WTC11 (cell line): ENCODE measurements around the gene POLK. TPM values are rescaled to one million over a fixed set of nuclear protein-coding genes. Genes with fewer than 3 reads are reported as not detected.

Experiments
- ATAC-seq: fragments of 200-7000 bp; cut with Tn5 transposase; 2 replicates; pipeline ENCODE4 v1.10.0; 2021; ENCODE audit warnings: mild to moderate bottlenecking, moderate library complexity
- CTCF ChIA-PET: fragments of 300-600 bp; sonication (Branson Sonifier 250); formaldehyde crosslinking; loops from one replicate; lab custom pipeline; 2021; ENCODE audit warnings: antibody characterized with exemption; lab: Charles Lee
- POLR2A ChIA-PET: fragments of 350-600 bp; sonication (Branson Sonifier 250); formaldehyde crosslinking; loops from one replicate; lab custom pipeline; 2021; ENCODE audit warnings: antibody characterized with exemption; lab: Charles Lee
- DNase-seq: peaks from one replicate; pipeline ENCODE4 v3.0.0; 2021; ENCODE audit warnings: low spot score
- H3K27ac Mint-ChIP-seq: 2 replicates; pipeline ENCODE4 v1.8.0; 2021; ENCODE audit warnings: mixed read lengths
- H3K27me3 Mint-ChIP-seq: 2 replicates; pipeline ENCODE4 v1.8.0; 2021; ENCODE audit warnings: low read depth, mild to moderate bottlenecking, moderate library complexity, mixed read lengths
- H3K36me3 Mint-ChIP-seq: 2 replicates; pipeline ENCODE4 v1.8.0; 2021; ENCODE audit warnings: mixed read lengths
- H3K4me1 Mint-ChIP-seq: 2 replicates; pipeline ENCODE4 v1.8.0; 2022; ENCODE audit warnings: mixed read lengths
- H3K4me3 Mint-ChIP-seq: 2 replicates; pipeline ENCODE4 v1.8.0; 2021; ENCODE audit warnings: mild to moderate bottlenecking, moderate library complexity, mixed read lengths
- H3K9me3 Mint-ChIP-seq: 2 replicates; pipeline ENCODE4 v1.8.0; 2021; ENCODE audit warnings: mixed read lengths
- ATF1 ChIP-seq: sonication (generic); formaldehyde crosslinking; IDR thresholded peaks from 2 replicates; pipeline ENCODE4 v1.8.1; 2023; ENCODE audit warnings: mild to moderate bottlenecking, moderate library complexity, missing genetic modification reagents
- E2F1 ChIP-seq: sonication (generic); formaldehyde crosslinking; IDR thresholded peaks from 2 replicates; pipeline ENCODE4 v1.8.0; 2022; ENCODE audit warnings: mild to moderate bottlenecking, missing genetic modification reagents
- FOXJ3 ChIP-seq: sonication (generic); formaldehyde crosslinking; IDR thresholded peaks from 2 replicates; pipeline ENCODE4 v1.9.0; 2021; ENCODE audit warnings: missing genetic modification reagents, mild to moderate bottlenecking, borderline replicate concordance
- GABPB1 ChIP-seq: sonication (generic); formaldehyde crosslinking; IDR thresholded peaks from 2 replicates; pipeline ENCODE4 v1.8.1; 2023; ENCODE audit warnings: mild to moderate bottlenecking, missing genetic modification reagents
- NR2C2 ChIP-seq: sonication (generic); formaldehyde crosslinking; IDR thresholded peaks from 2 replicates; pipeline ENCODE4 v1.8.0; 2022; ENCODE audit warnings: mild to moderate bottlenecking, missing genetic modification reagents
- PRRX2 ChIP-seq: fragments of 250-450 bp; sonication (Bioruptor Pico); IDR thresholded peaks from 2 replicates; pipeline ENCODE4 v1.8.0; 2021; ENCODE audit warnings: mild to moderate bottlenecking
- TCF7 ChIP-seq: sonication (generic); formaldehyde crosslinking; IDR thresholded peaks from 2 replicates; pipeline ENCODE4 v1.8.0; 2022; ENCODE audit warnings: mild to moderate bottlenecking, low read depth, missing genetic modification reagents, moderate library complexity
- total RNA-seq: library from RNA; stranded (reverse); gene quantifications from 3 replicates; pipeline ENCODE4 v1.2.3, GENCODE V29; 2021
- TF ChIP-seq, protein P1 (sequence below): fragments of 250-450 bp; sonication (Bioruptor Pico); IDR thresholded peaks from 2 replicates; pipeline ENCODE4 v1.8.0; 2021; ENCODE audit warnings: mild to moderate bottlenecking
- TF ChIP-seq, protein P2 (sequence below): sonication (generic); formaldehyde crosslinking; IDR thresholded peaks from 2 replicates; pipeline ENCODE4 v1.8.0; 2022; ENCODE audit warnings: mild to moderate bottlenecking, missing genetic modification reagents
- TF ChIP-seq, protein P3 (sequence below): sonication (generic); formaldehyde crosslinking; IDR thresholded peaks from 2 replicates; pipeline ENCODE4 v1.8.1; 2022; ENCODE audit warnings: mild to moderate bottlenecking, missing genetic modification reagents, moderate library complexity, borderline replicate concordance
- TF ChIP-seq, protein P4 (sequence below): sonication (generic); formaldehyde crosslinking; IDR thresholded peaks from 2 replicates; pipeline ENCODE4 v1.8.0; 2023; ENCODE audit warnings: mild to moderate bottlenecking, missing genetic modification reagents
- TF ChIP-seq, protein P5 (sequence below): fragments of 200-600 bp; IDR thresholded peaks from 2 replicates; pipeline ENCODE4 v1.8.0; 2022; ENCODE audit warnings: antibody characterized with exemption
- TF ChIP-seq, protein P6 (sequence below): sonication (generic); formaldehyde crosslinking; IDR thresholded peaks from 2 replicates; pipeline ENCODE4 v1.8.1; 2022; ENCODE audit warnings: mild to moderate bottlenecking, moderate library complexity, missing genetic modification reagents
- TF ChIP-seq, protein P7 (sequence below): sonication (generic); formaldehyde crosslinking; IDR thresholded peaks from 2 replicates; pipeline ENCODE4 v1.8.1; 2023; ENCODE audit warnings: mild to moderate bottlenecking, missing genetic modification reagents, moderate library complexity

The POLK gene
- total RNA-seq, 1 experiment from 2014 or later, result 7.1 TPM

DNA sequence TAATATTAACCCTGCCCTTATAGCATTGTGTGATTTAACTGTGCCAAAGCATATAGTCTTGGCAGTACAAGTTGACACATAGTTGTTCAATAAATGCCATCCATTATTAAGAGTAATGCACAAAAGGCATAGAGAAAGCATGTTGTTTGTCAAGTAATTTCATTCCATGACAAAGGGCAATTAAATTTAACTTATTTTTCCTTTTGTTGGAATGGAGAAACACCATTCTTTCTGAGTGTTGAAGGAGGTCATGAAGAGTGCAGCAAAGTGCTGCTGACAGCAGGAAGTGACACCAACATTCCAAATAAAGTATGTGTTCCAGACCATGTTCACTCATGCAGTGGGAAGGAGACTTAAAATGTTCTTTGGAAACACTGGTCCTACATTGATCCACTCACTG lies 128.7 kb downstream of the POLK start:
- TF ChIP-seq ATF1, result no peak
- no peak for TF ChIP-seq FOXJ3 (CRISPR knock-in tag)
- TF ChIP-seq, protein P1, sequence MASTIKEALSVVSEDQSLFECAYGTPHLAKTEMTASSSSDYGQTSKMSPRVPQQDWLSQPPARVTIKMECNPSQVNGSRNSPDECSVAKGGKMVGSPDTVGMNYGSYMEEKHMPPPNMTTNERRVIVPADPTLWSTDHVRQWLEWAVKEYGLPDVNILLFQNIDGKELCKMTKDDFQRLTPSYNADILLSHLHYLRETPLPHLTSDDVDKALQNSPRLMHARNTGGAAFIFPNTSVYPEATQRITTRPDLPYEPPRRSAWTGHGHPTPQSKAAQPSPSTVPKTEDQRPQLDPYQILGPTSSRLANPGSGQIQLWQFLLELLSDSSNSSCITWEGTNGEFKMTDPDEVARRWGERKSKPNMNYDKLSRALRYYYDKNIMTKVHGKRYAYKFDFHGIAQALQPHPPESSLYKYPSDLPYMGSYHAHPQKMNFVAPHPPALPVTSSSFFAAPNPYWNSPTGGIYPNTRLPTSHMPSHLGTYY, result no peak
- H3K4me3 Mint-ChIP-seq, result no peak overlapping the region
- DNase-seq (no peak), ATAC-seq (no peak)
- ChIA-PET CTCF (no interaction called here), POLR2A (no interaction called here)
- no peaks in the 10 kb centered on the region for H3K4me1 Mint-ChIP-seq
- H3K36me3 Mint-ChIP-seq, result no peaks in the 10 kb centered on the region
- peaks cover 3% of the 10 kb centered on the region; the same call in 1 of the 2 replicates for H3K9me3 Mint-ChIP-seq
- H3K27me3 Mint-ChIP-seq, result no peaks in the 10 kb centered on the region; the same call in 1 of the 2 replicates
- no peak overlapping the region for H3K27ac Mint-ChIP-seq

DNA sequence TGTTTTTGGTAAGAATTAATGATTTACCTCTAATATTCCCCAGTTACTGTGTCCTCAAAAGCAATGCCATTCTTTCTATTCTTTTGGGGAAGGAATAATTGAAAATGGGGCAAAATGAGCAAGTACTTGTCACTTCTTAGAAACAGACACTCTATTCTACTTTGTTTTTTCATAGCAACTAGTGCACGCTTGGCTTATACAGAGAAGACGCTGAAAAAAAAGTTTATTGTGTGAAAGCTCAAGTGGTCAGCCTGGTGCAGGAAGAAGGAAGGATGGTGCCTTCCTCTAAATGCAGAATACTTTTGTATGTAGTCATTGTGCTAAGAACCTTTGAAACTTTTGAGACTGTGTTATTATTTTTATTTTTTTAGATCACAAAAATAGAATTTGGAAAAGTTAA lies 129.1 kb downstream of the POLK start:
- H3K4me1 Mint-ChIP-seq, result no peaks in the 10 kb centered on the region
- CTCF ChIA-PET, result no interaction called here
- DNase-seq, result no peak
- POLR2A ChIA-PET, result no interaction called here
- H3K27ac Mint-ChIP-seq, result no peak overlapping the region
- no peaks in the 10 kb centered on the region for H3K36me3 Mint-ChIP-seq
- no peaks in the 10 kb centered on the region; the same call in 1 of the 2 replicates for H3K27me3 Mint-ChIP-seq
- TF ChIP-seq, protein P2, sequence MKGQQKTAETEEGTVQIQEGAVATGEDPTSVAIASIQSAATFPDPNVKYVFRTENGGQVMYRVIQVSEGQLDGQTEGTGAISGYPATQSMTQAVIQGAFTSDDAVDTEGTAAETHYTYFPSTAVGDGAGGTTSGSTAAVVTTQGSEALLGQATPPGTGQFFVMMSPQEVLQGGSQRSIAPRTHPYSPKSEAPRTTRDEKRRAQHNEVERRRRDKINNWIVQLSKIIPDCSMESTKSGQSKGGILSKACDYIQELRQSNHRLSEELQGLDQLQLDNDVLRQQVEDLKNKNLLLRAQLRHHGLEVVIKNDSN (CRISPR knock-in tag), result no peak
- no peak for TF ChIP-seq PRRX2 (CRISPR knock-in tag)
- H3K4me3 Mint-ChIP-seq, result no peak overlapping the region
- peaks cover 3% of the 10 kb centered on the region; the same call in 1 of the 2 replicates for H3K9me3 Mint-ChIP-seq
- no peak for ATAC-seq

DNA sequence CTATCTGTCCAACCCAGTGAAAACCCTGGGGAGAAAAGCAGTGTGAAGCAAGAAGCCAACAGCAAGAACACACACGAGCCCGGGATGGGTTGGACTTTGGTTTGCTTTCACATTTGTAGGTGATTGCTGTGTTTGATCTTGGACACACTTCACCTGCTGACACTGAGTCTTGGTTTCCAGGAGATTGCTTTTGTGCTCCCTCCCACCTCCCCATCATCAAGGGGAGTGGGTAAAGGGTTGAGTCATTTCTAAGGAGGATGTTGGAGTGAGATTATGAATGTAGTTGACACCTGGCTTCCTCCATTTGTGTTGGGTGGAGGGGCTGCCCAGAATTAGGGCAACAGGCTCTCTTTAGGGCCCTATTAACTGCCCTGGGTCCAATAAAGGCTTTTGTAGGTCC lies 137.0 kb downstream of the POLK start:
- ChIA-PET POLR2A (no interaction called here), CTCF (no interaction called here)
- no peak overlapping the region for H3K4me3 Mint-ChIP-seq
- no peaks in the 10 kb centered on the region; the same call in 1 of the 2 replicates for H3K27me3 Mint-ChIP-seq
- peaks cover 3% of the 10 kb centered on the region for H3K36me3 Mint-ChIP-seq
- ATAC-seq (no peak), DNase-seq (no peak)
- H3K9me3 Mint-ChIP-seq, result peaks cover 6% of the 10 kb centered on the region
- no peak overlapping the region for H3K27ac Mint-ChIP-seq
- no peak for TF ChIP-seq TCF7
- TF ChIP-seq, protein P3, sequence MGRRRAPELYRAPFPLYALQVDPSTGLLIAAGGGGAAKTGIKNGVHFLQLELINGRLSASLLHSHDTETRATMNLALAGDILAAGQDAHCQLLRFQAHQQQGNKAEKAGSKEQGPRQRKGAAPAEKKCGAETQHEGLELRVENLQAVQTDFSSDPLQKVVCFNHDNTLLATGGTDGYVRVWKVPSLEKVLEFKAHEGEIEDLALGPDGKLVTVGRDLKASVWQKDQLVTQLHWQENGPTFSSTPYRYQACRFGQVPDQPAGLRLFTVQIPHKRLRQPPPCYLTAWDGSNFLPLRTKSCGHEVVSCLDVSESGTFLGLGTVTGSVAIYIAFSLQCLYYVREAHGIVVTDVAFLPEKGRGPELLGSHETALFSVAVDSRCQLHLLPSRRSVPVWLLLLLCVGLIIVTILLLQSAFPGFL, result no peak
- no peak for TF ChIP-seq ATF1
- TF ChIP-seq, protein P4, sequence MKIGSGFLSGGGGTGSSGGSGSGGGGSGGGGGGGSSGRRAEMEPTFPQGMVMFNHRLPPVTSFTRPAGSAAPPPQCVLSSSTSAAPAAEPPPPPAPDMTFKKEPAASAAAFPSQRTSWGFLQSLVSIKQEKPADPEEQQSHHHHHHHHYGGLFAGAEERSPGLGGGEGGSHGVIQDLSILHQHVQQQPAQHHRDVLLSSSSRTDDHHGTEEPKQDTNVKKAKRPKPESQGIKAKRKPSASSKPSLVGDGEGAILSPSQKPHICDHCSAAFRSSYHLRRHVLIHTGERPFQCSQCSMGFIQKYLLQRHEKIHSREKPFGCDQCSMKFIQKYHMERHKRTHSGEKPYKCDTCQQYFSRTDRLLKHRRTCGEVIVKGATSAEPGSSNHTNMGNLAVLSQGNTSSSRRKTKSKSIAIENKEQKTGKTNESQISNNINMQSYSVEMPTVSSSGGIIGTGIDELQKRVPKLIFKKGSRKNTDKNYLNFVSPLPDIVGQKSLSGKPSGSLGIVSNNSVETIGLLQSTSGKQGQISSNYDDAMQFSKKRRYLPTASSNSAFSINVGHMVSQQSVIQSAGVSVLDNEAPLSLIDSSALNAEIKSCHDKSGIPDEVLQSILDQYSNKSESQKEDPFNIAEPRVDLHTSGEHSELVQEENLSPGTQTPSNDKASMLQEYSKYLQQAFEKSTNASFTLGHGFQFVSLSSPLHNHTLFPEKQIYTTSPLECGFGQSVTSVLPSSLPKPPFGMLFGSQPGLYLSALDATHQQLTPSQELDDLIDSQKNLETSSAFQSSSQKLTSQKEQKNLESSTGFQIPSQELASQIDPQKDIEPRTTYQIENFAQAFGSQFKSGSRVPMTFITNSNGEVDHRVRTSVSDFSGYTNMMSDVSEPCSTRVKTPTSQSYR (CRISPR knock-in tag), result no peak
- TF ChIP-seq, protein P5, sequence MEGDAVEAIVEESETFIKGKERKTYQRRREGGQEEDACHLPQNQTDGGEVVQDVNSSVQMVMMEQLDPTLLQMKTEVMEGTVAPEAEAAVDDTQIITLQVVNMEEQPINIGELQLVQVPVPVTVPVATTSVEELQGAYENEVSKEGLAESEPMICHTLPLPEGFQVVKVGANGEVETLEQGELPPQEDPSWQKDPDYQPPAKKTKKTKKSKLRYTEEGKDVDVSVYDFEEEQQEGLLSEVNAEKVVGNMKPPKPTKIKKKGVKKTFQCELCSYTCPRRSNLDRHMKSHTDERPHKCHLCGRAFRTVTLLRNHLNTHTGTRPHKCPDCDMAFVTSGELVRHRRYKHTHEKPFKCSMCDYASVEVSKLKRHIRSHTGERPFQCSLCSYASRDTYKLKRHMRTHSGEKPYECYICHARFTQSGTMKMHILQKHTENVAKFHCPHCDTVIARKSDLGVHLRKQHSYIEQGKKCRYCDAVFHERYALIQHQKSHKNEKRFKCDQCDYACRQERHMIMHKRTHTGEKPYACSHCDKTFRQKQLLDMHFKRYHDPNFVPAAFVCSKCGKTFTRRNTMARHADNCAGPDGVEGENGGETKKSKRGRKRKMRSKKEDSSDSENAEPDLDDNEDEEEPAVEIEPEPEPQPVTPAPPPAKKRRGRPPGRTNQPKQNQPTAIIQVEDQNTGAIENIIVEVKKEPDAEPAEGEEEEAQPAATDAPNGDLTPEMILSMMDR, result no peak
- TF ChIP-seq, protein P6, sequence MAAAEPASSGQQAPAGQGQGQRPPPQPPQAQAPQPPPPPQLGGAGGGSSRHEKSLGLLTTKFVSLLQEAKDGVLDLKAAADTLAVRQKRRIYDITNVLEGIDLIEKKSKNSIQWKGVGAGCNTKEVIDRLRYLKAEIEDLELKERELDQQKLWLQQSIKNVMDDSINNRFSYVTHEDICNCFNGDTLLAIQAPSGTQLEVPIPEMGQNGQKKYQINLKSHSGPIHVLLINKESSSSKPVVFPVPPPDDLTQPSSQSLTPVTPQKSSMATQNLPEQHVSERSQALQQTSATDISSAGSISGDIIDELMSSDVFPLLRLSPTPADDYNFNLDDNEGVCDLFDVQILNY (CRISPR knock-in tag), result no peak
- TF ChIP-seq FOXJ3 (CRISPR knock-in tag), result no peak
- TF ChIP-seq, protein P7, sequence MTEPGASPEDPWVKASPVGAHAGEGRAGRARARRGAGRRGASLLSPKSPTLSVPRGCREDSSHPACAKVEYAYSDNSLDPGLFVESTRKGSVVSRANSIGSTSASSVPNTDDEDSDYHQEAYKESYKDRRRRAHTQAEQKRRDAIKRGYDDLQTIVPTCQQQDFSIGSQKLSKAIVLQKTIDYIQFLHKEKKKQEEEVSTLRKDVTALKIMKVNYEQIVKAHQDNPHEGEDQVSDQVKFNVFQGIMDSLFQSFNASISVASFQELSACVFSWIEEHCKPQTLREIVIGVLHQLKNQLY, result no peak
- no peak for TF ChIP-seq GABPB1 (CRISPR knock-in tag)
- TF ChIP-seq NR2C2 (CRISPR knock-in tag), result no peak
- TF ChIP-seq E2F1 (CRISPR knock-in tag), result no peak
- H3K4me1 Mint-ChIP-seq, result peaks cover 2% of the 10 kb centered on the region
